Thyroid gland (tissue), 4 donors: ENCODE data around the gene CRYGB. TPM values are rescaled to one million over a fixed set of nuclear protein-coding genes. Genes with fewer than 3 reads are reported as not detected.

Experiments
- DNase-seq, 2 donors: peaks; one replicate each; pipeline ENCODE4 v3.0.0-alpha.2; 2019
- H3K27ac ChIP-seq, 3 donors: fragments of 200-600 bp; sonication (generic); 1 replicate in 2 of 3; 2 replicates in 1 of 3; pipeline ENCODE4 v1.5.1; 2016 to 2019; ENCODE audit warnings: mild to moderate bottlenecking in 1 of 3, moderate library complexity in 1 of 3
- H3K27me3 ChIP-seq: fragments of 200-600 bp; sonication (generic); one replicate; pipeline ENCODE4 v1.5.1; 2019
- H3K36me3 ChIP-seq, 2 donors: fragments of 200-600 bp; sonication (generic); one replicate each; pipeline ENCODE4 v1.5.1; 2016 to 2019
- H3K4me1 ChIP-seq, 2 donors: fragments of 200-600 bp; sonication (generic); one replicate each; pipeline ENCODE4 v1.5.1; 2017 to 2019
- H3K4me3 ChIP-seq, 3 donors: fragments of 200-600 bp; sonication (generic); replicated peaks in 1 of 3; 1 replicate in 2 of 3; 2 replicates in 1 of 3; pipeline ENCODE4 v1.5.1; 2016; ENCODE audit warnings: mild to moderate bottlenecking in 1 of 3
- H3K9me3 ChIP-seq: fragments of 200-600 bp; sonication (generic); one replicate; pipeline ENCODE4 v1.5.1; 2017
- CTCF ChIP-seq, 6 experiments: fragments of 200-600 bp in 3 of 6; fragments of 450-650 bp in 3 of 6; sonication (generic) in 3 of 6; IDR thresholded peaks; one replicate each; pipeline ENCODE4 v1.5.1; 2016 to 2019; ENCODE audit warnings: antibody characterized with exemption in 6 of 6, mild to moderate bottlenecking in 2 of 6, inconsistent platforms in 1 of 6, moderate library complexity in 1 of 6
- POLR2A ChIP-seq, 2 donors: fragments of 450-650 bp; IDR thresholded peaks; one replicate each; pipeline ENCODE4 v1.6.1; 2017; ENCODE audit warnings: antibody characterized with exemption in 2 of 2, mild to moderate bottlenecking in 2 of 2, moderate library complexity in 1 of 2
- WGBS, 2 donors: methylation state at CpG; one replicate each; pipeline ENCODE4 v1.1.5; 2017; 5-methylcytosine and 5-hydroxymethylcytosine counted together
- intact Hi-C: fragments of 100-400 bp; cut with DNase I; formaldehyde crosslinking; loops from one replicate; pipeline ENCODE4 v1.15.1; 2023
- total RNA-seq, 4 donors: library from RNA; depleted of rRNA; stranded (reverse); fragments of >200 nt; gene quantifications; one replicate each; pipeline ENCODE4 v1.2.3, GENCODE V29; 2016

The CRYGB gene
- total RNA-seq, 4 donors from 2014 or later = not detected

GRCh38 chr2:208135794-208136715 is 9.9 kb downstream of the CRYGB start:
- Histone ChIP-seq H3K4me1 (no peaks in the 10 kb centered on the region), H3K27me3 (no peaks in the 10 kb centered on the region), H3K4me3 (no peak overlapping the region), H3K27ac (no peak overlapping the region), H3K9me3 (no peaks in the 10 kb centered on the region), H3K36me3 (no peaks in the 10 kb centered on the region)
- 87% methylated on average over 11 of the region's 11 CpGs for WGBS, 2 donors
- DNase-seq = no peak
- TF ChIP-seq CTCF (IDR thresholded peaks at IDR 0.05) (no peak), POLR2A (IDR thresholded peaks at IDR 0.05) (no peak)
- intact Hi-C loops = no loop called here

- no peak for DNase-seq
- TF ChIP-seq POLR2A (IDR thresholded peaks at IDR 0.05) = no peak
- no peak for TF ChIP-seq CTCF (IDR thresholded peaks at IDR 0.05)
- Histone ChIP-seq H3K9me3 (no peaks in the 10 kb centered on the region), H3K4me3 (no peak overlapping the region), H3K27me3 (no peaks in the 10 kb centered on the region), H3K36me3 (no peaks in the 10 kb centered on the region), H3K4me1 (no peaks in the 10 kb centered on the region), H3K27ac (no peak overlapping the region)
- intact Hi-C loops = no loop called here
- WGBS, 2 donors = 48 to 53% methylated on average over 7 of the region's 8 CpGs
These were observed 10.9 kb downstream of the CRYGB start for GRCh38 chr2:208134928-208135586.

GRCh38 chr2:208130712-208131110 is 15.2 kb downstream of the CRYGB start:
- 81 to 86% methylated on average over 6 of the region's 6 CpGs for WGBS, 2 donors
- H3K9me3 ChIP-seq = no peaks in the 10 kb centered on the region
- intact Hi-C loops = no loop called here
- no peak for DNase-seq
- no peaks in the 10 kb centered on the region for H3K27me3 ChIP-seq
- no peaks in the 10 kb centered on the region for H3K4me1 ChIP-seq
- no peak overlapping the region for H3K27ac ChIP-seq
- no peaks in the 10 kb centered on the region for H3K36me3 ChIP-seq
- no peak overlapping the region for H3K4me3 ChIP-seq
- TF ChIP-seq CTCF (IDR thresholded peaks at IDR 0.05) (no peak), POLR2A (IDR thresholded peaks at IDR 0.05) (no peak)

GRCh38 chr2:208129744-208130711 is 15.9 kb downstream of the CRYGB start, which contains the start of gene CRYGC:
Gene CRYGC (minus strand): TSS chr2:208129828. CDS start chr2:208129792, 36 bp downstream.
- Histone ChIP-seq H3K36me3 (no peaks in the 10 kb centered on the region), H3K27ac (no peak within 1 kb of the TSS), H3K4me3 (no peak within 1 kb of the TSS), H3K27me3 (no peaks in the 10 kb centered on the region), H3K4me1 (no peaks in the 10 kb centered on the region), H3K9me3 (no peaks in the 10 kb centered on the region)
- 72 to 76% methylated on average over 19 of the region's 19 CpGs for WGBS, 2 donors
- intact Hi-C loops = no loop called here
- TF ChIP-seq POLR2A (IDR thresholded peaks at IDR 0.05) = no peak
- TF ChIP-seq CTCF (IDR thresholded peaks at IDR 0.05) = no peak
- DNase-seq = no peak
